Lung (tissue), 12 donors: ENCODE data around the gene PODXL. TPM values are rescaled to one million over a fixed set of nuclear protein-coding genes. Genes with fewer than 3 reads are reported as not detected.
"Not testable (repeated sequence)": the region's sequence is repeated elsewhere in the genome, so short reads cannot be mapped to it uniquely, and the experiment has no call there.

ENCODE experiments used
- ATAC-seq: fragments of 200-7000 bp; cut with Tn5 transposase; one replicate; pipeline ENCODE4 v1.9.1; 2020; ENCODE audit warnings: moderate number of reproducible peaks; ENCODE audit not compliant: insufficient read depth, low FRiP score
- DNase-seq, 3 donors: peaks; one replicate each; pipeline ENCODE4 v3.0.0-alpha.2; 2013 to 2017
- H3K27ac ChIP-seq, 2 donors: one replicate each; pipeline ENCODE4 v1.5.1; 2013; ENCODE audit warnings: mild to moderate bottlenecking in 2 of 2, moderate library complexity in 2 of 2, control low read depth in 1 of 2, inconsistent platforms in 1 of 2, low read depth in 1 of 2, low read length in 1 of 2
- H3K27me3 ChIP-seq, 3 donors: one replicate each; pipeline ENCODE4 v1.5.1; 2013; ENCODE audit warnings: low read length in 2 of 3; ENCODE audit not compliant: control insufficient read depth in 3 of 3, insufficient read depth in 3 of 3
- H3K36me3 ChIP-seq, 4 donors: one replicate each; pipeline ENCODE4 v1.5.1; 2013; ENCODE audit warnings: low read length in 4 of 4, mild to moderate bottlenecking in 1 of 4, moderate library complexity in 1 of 4; ENCODE audit not compliant: control insufficient read depth in 4 of 4, insufficient read depth in 4 of 4
- H3K4me1 ChIP-seq, 5 donors: one replicate each; pipeline ENCODE4 v1.5.1; 2013; ENCODE audit warnings: low read length in 5 of 5, mild to moderate bottlenecking in 2 of 5, moderate library complexity in 1 of 5; ENCODE audit not compliant: control insufficient read depth in 5 of 5, insufficient read depth in 5 of 5
- H3K4me3 ChIP-seq: one replicate; pipeline ENCODE4 v1.5.1; 2013; ENCODE audit warnings: mild to moderate bottlenecking, control low read depth, moderate library complexity
- H3K9ac ChIP-seq, 2 donors: one replicate each; pipeline ENCODE4 v1.5.1; 2013; ENCODE audit warnings: low read length in 2 of 2, control low read depth in 1 of 2; ENCODE audit not compliant: insufficient read depth in 1 of 2
- H3K9me3 ChIP-seq, 4 donors: one replicate each; pipeline ENCODE4 v1.5.1; 2013; ENCODE audit warnings: low read length in 3 of 4, mild to moderate bottlenecking in 1 of 4, moderate library complexity in 1 of 4; ENCODE audit not compliant: control insufficient read depth in 4 of 4, insufficient read depth in 3 of 4
- WGBS, 2 donors: extraction: QIAGEN DNeasy Blood & Tissue Kit; methylation state at CpG; one replicate each; pipeline ENCODE4 v1.1.7; 2013; 5-methylcytosine and 5-hydroxymethylcytosine counted together
- polyA plus RNA-seq, 2 donors: library from polyadenylated mRNA; stranded (reverse); fragments of 200-250 nt; gene quantifications; one replicate each; pipeline ENCODE4 v1.2.1, GENCODE V29; 2013
- total RNA-seq, 2 donors: library from RNA; depleted of rRNA in 1 of 2; stranded (reverse); fragments of >200 nt in 1 of 2; gene quantifications; one replicate each; pipeline ENCODE4 v1.2.1, GENCODE V29; 2014 to 2021
- TF ChIP-seq, protein P1 (sequence below): IDR thresholded peaks from 2 replicates; pipeline ENCODE4 v1.5.1; 2012; ENCODE audit warnings: mild to moderate bottlenecking; ENCODE audit errors: control extremely low read depth, extremely low read depth
- donor health status: control.
- donor health status: control.
- donor health status: Bipolar disorder and iron deficiency.
- donor health status: healthy.
- donor health status: DM: yes; HTN: yes; CAD: no.

The PODXL gene
- total and polyA plus RNA-seq, 4 donors, result 24.3 to 133 (median 57.6) TPM

GRCh38 chr7:131505636-131506557 is 50.5 kb downstream of the PODXL start:
- Histone ChIP-seq H3K9me3 (no peaks in the 10 kb centered on the region), H3K4me3 (no peak overlapping the region), H3K27ac (no peak overlapping the region), H3K27me3 (peaks cover 0 to 3% (median 0%) of the 10 kb centered on the region in 3 donors), H3K36me3 (peaks cover 0 to 28% (median under 1%) of the 10 kb centered on the region in 4 donors), H3K4me1 (peaks cover 3 to 9% (median 7%) of the 10 kb centered on the region in 5 donors), H3K9ac (no peak overlapping the region)
- TF ChIP-seq, protein P1, sequence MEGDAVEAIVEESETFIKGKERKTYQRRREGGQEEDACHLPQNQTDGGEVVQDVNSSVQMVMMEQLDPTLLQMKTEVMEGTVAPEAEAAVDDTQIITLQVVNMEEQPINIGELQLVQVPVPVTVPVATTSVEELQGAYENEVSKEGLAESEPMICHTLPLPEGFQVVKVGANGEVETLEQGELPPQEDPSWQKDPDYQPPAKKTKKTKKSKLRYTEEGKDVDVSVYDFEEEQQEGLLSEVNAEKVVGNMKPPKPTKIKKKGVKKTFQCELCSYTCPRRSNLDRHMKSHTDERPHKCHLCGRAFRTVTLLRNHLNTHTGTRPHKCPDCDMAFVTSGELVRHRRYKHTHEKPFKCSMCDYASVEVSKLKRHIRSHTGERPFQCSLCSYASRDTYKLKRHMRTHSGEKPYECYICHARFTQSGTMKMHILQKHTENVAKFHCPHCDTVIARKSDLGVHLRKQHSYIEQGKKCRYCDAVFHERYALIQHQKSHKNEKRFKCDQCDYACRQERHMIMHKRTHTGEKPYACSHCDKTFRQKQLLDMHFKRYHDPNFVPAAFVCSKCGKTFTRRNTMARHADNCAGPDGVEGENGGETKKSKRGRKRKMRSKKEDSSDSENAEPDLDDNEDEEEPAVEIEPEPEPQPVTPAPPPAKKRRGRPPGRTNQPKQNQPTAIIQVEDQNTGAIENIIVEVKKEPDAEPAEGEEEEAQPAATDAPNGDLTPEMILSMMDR, result no peak
- ATAC-seq (no peak), DNase-seq (no peak)
- 89 to 92% methylated on average over 30 of the region's 30 CpGs for WGBS, 2 donors

- H3K9me3 ChIP-seq, H3K4me3 ChIP-seq, H3K27me3 ChIP-seq, H3K9ac ChIP-seq, ATAC-seq, DNase-seq, H3K4me1 ChIP-seq, H3K27ac ChIP-seq: not testable (repeated sequence)
- H3K36me3 ChIP-seq, result peaks cover 0 to 28% (median 2%) of the 10 kb centered on the region in 4 donors
- WGBS, 2 donors, result 91 to 94% methylated on average over 8 of the region's 8 CpGs
These were observed 51.3 kb downstream of the PODXL start for GRCh38 chr7:131505037-131505620.

GRCh38 chr7:131504157-131504899 is 52.1 kb downstream of the PODXL start:
- Histone ChIP-seq H3K9ac (no peak overlapping the region), H3K27ac (no peak overlapping the region), H3K4me3 (no peak overlapping the region), H3K4me1 (peaks cover 3 to 9% (median 7%) of the 10 kb centered on the region in 5 donors), H3K36me3 (peaks cover 0 to 25% (median 3%) of the 10 kb centered on the region in 4 donors), H3K27me3 (peaks cover 0 to 3% (median 0%) of the 10 kb centered on the region in 3 donors), H3K9me3 (no peaks in the 10 kb centered on the region)
- TF ChIP-seq, protein P1, result no peak
- no peak for DNase-seq
- 87 to 93% methylated on average over 14 of the region's 14 CpGs for WGBS, 2 donors
- no peak for ATAC-seq
